Epithelial cell of esophagus (primary cell): ENCODE results near the gene ZNF576.
"Not testable (repeated sequence)": the region's sequence is repeated elsewhere in the genome, so short reads cannot be mapped to it uniquely, and the experiment has no call there.

Source experiments
- DNase-seq: peaks from one replicate; pipeline ENCODE4 v3.0.0; 2010; ENCODE audit warnings: low read depth
- H3K4me3 ChIP-seq: 2 replicates; pipeline ENCODE4 v1.5.1; 2011; ENCODE audit warnings: mild to moderate bottlenecking, low read length, control low read depth
- CTCF ChIP-seq: IDR thresholded peaks from 2 replicates; pipeline ENCODE4 v1.5.1; 2011; ENCODE audit warnings: low read depth, mild to moderate bottlenecking, low read length, control low read depth, inconsistent platforms; ENCODE audit not compliant: insufficient read depth; ENCODE audit errors: missing control alignments

ZNF576 gene

GRCh38 chr19:43595999-43596841 lies at the start of gene ZNF576, which contains the start of gene IRGQ:
Gene ZNF576 (plus strand): TSS chr19:43596595. CDS start chr19:43597109, 514 bp downstream.
Gene IRGQ (minus strand): TSS chr19:43596134. CDS start chr19:43595338, 796 bp downstream.
- H3K4me3 ChIP-seq, result peak within 1 kb of the TSS; percentile 59
- no peak for TF ChIP-seq CTCF
- DNase-seq, result peak; percentile 99

- not testable (repeated sequence) for DNase-seq, H3K4me3 ChIP-seq
These were observed 48.5 kb upstream of the ZNF576 start for GRCh38 chr19:43547926-43548325.

GRCh38 chr19:43548706-43549105 lies 47.7 kb upstream of the ZNF576 start:
- DNase-seq, result no peak
- no peak for TF ChIP-seq CTCF
- no peak overlapping the region for H3K4me3 ChIP-seq

GRCh38 chr19:43551399-43552197 lies 44.8 kb upstream of the ZNF576 start:
- no peak for DNase-seq
- no peak overlapping the region for H3K4me3 ChIP-seq
- no peak for TF ChIP-seq CTCF

- DNase-seq, result no peak
- no peak for TF ChIP-seq CTCF
- H3K4me3 ChIP-seq, result no peak overlapping the region
These were observed 44.3 kb upstream of the ZNF576 start for GRCh38 chr19:43552198-43552450.

- TF ChIP-seq CTCF, result no peak
- no peak for DNase-seq
- H3K4me3 ChIP-seq, result no peak overlapping the region
These were observed 43.8 kb upstream of the ZNF576 start for GRCh38 chr19:43552616-43553015.

- TF ChIP-seq CTCF, result no peak
- no peak for DNase-seq
- H3K4me3 ChIP-seq, result no peak overlapping the region
These were observed 42.7 kb upstream of the ZNF576 start for GRCh38 chr19:43553656-43554055.
